Activated gamma-delta T cell (primary cell): ENCODE results near the gene HEBP1.

Source experiments
- DNase-seq: peaks from one replicate; lab custom pipeline; 2025; lab: John Stamatoyannopoulos, UW

Gene HEBP1

DNA sequence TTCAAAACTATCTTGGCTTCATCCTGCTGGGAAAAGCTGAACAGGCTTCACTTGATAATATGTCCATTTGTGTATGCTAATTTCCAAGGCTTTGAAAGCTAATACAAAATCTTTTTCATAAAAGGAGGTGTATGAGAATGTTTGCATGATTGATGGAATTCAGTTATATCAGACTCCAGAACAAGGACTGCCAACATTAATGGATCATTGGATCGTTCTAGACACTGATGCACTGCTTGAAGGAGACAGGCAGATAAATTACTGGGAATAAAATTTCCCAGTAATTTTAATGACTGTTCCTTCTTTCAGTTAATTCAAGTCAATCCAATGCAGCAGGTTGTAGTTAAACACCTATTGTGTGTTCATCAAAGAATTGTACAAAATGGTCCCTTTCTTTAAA lies 48.6 kb downstream of the HEBP1 start:
- DNase-seq = no peak

DNA sequence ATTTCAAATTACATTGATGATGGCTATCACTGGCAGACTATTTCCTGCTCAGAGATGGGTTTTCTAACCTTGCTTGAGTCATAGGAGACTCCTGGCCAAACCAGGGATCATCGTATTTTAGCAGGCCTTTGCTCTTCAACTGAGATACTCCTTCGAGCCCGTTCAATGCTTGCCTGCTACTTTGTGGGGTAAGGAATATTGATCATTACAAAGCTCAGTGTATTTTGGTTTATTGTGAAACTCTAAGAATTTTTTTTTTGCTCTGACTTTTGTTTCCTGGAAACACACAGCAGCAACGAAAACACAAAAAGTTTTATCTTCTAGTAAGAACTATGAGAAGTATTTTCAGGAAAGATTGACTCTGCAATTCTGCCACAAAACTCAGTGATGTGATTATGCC lies 52.2 kb downstream of the HEBP1 start:
- no peak for DNase-seq

DNA sequence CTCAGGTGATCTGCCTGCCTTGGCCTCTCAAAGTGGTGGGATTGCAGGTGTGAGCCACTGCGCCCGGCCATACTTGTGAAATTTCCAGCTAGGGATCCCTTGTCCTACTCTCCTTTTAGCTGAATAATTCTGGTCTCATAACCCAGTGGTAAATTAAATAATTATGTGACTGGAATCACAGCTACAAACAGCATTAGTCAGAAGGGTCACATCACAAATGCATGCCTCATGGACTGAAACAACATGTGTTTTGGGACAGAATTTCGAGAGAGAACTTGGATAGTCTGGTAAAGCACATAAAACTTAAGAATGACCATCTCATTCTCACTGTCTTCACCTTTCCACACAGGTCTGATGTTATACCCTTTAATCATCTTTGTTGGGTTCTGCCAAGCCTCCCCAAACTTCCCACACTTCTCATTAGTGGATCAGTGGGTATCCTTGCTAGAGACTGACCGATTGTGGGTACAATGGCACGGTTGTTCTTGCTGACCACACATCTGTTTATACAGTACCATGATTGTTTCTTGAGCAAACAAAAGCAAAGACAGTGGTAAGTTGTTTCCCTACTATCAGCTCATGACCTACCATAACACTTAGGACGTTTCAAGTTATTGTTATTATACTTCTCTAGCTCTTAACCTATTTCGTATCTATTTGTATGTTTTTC lies 53.2 kb downstream of the HEBP1 start:
- DNase-seq = no peak

DNA sequence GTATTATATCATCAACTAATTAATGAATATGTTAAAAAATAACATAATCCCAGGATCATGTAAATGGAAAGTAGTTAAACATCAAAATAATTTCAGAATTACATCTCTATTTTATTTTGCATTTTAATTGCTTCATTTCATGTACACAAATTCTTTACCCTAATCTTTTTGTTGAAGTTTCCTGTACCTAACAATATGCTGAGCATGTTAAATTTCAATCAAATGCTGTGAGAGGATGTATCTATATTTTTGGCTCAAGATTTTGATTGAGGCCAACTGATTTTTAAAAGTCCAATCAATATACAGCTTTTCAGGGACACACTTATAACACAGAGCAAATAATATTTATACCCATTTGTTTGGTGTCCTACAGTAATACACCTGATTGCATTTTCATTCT lies 54.5 kb downstream of the HEBP1 start:
- no peak for DNase-seq

DNA sequence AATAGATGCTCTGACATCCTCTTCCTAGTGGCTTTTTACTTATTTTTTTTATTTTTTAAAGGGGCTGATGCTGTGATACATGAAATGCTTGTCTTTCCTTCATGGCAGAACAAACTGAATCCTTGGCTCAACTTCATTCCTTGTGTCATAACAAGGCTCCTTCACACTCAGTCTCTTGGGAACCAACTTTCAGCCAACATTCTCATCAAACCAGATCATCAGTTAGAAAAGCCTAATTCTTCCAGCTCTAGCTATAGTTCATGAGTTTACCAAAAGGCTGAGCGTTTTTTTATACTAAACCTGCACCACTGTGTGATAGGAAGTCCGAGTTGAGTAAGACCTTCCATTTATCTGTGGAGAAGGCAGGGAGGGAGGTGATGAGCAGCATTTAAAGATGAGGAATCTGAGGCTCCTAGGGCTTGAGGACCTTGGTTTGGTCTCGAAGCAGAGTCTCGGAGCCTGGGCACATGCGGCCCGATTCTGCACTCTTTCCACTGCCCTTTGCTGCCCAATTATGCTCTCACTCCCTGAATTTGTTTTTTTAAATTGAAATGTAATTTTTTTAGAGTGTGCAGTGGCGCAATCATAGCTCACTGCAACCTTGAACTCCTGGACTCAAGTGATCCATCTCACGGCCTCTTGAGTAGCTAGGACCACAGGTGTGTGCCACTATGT lies 56.3 kb downstream of the HEBP1 start:
- DNase-seq = no peak

DNA sequence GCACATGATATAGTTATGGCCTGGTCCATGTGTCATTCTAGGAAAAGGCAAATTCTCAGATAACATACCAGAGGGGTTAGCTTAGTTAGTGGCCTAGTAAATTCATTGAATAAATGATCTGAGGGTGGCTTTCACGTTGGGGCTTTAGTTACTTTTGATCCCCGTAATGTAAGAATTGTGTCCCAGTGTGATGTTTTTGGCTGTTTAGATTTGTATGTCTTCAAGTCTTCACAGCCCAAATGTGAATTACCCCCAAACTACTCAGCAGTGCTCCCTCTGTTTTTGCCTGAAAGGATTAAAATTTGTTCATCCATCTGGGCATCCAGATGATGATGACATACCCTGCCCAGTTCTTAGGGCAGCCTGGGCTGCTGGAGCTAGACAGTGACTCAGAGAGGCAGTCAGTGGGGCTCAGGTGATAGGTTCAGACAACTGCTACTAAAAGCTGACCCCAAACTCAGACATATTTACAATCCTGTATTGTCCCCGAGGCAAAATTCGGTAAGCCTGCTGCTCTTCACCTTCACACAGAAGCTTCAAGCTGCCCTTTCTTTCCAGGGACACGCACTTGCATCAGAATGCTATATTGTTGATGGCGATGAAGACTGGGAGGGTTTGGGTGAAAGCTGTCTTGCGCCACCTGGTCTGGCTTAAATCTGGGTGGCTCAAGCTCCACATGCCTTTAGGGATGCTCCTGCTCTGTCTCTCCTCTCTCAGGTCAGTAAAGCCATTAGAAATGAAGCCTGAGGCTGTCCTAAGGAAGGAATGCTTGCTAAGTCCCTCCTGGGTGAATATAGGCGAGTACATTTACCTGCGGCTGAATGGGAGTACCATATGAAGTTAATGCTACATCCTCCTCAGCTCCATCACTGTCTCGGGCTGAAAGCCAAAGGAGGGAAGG lies 58.4 kb downstream of the HEBP1 start:
- no peak for DNase-seq

DNA sequence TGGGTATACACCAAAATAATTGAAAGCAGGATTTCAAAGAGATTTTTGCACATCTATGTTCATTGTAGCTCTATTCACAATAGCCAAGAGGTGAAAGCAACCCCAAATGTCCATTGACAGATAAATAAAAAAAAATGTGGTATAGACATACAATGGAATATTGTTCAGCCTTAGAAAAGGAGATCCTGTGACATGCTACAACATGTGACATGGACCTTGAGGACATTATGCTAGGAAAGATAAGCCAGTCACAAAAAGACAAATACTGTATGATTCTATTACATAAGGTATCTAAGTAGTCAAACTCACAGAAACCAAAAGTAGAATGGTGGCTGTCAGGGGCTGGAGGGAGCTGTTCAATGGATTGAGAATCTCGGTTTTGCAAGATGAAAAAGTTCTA lies 60.2 kb downstream of the HEBP1 start:
- DNase-seq = no peak

DNA sequence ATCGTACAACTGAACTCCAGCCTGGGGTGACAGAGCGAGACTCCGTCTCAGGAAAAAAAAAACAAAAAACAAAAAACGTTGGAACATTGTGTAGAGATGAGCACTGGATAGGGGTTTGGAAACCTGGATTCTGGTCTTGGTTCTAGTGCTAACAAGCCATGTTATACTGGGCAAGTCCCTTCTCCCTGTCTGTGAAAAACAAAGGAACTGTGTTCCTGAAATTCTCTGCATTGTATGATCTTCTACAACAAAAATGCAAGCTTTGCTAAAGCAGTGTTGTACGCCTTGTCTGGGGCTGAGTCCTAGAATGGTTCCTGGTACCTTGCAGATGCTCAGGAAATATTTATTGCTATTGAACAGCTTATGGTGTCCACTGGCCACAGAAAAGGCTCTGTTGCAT lies 61.5 kb downstream of the HEBP1 start:
- no peak for DNase-seq

DNA sequence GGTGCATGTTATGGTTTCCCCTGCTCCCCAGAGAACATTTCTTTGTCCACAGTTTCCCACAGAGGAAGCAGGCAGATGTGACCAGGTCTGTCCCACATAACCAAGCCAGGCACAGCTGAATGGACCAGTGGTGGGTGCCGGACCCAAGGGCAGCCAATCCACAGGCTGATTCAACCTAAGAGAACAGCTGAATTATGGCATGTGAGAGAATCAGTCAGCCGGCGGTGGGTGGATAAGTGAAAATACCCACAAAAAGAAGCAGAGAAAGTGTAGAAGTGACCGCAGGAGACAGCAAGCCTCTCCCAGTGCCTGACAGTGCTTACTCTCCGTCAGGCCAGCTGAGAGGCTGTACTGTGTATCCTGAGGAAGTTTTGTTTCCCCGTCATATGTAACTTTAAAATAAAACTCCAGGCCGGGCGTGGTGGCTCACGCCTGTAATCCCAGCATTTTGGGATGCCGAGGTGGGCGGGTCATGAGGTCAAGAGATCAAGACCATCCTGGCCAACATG lies 63.0 kb downstream of the HEBP1 start:
- no peak for DNase-seq

DNA sequence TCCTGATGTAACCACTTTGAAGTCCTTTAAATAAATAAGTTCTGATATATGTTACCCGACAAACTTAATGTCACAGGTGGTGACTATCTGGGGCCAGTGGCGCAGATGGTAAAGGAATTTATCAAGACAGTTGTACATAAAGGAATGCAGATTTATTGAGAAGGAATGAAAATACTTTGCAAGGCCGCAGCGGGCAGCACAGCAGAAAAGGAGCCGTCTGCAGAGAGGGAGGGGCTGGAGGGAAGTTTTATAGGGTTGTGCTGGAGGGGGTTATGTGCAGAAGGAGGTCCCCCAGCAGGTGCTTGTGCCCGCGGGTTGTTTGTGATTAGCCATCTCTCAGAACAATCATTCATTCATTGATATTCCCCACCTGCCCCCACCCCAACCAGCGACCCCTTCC lies 65.5 kb downstream of the HEBP1 start:
- DNase-seq = no peak

DNA sequence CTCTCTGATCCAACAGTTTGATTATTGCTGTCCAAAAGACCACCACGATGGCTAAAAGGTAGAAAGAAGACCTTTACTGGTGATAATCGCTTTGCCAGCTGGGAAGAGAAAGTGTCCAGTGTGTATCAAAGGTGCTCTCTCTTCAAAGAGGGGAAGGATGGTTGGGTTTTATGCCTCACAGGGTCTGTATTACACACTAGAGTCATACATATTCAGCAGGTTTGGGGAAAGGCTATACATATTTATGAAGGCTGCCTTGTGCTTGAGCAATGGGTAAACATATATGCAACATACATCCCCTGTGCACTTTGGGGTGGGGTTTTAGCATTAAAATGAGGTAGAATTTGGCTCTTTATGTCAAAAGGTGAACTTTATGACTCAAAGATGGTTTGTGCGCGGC lies 66.3 kb downstream of the HEBP1 start:
- DNase-seq = no peak

DNA sequence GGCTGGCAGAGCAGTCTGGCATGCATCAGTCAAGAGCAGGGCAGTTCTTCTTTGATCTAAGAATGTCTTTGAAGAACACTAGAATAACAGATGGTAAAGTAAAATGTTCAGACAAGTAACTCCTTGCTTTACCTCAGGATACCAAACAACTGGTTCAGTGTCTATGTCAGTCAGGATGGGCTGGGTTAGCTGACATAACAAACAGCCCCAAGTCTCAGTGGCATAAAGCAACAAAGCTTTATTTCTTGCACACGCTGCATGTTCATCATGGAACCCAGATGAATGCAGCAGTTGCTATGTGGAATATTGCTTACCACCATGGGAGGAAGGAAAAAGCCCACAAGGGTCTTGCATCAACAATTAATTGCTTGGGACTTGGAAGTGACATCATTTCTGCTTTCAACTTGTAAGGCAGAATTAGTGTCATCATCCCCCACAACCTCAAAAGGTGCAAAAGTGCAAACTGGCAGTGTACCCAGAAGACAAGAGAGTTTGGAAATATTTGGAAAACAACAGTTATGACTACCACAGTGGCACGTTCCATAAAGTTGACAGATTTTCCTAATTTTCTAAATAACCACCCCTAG lies 69.3 kb downstream of the HEBP1 start:
- DNase-seq = no peak

DNA sequence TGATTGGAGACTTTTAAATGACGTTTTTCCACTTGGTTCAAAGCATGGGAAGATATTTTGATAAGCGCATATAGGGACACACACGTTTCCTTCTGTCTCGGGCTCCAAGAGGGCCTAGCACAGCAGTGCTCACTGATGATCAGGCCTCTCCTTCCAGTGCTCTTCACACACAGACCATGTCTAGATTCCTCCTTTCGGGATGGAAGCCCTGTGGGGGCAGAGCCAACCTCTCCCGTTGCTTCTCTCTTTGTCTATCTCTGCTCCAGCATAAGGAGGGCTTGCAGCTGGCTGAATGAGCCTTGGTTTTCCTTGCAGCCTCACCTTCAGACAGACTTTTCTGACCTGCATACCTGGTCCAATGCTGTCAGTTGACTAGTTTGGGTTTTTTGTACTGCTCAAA lies 70.4 kb downstream of the HEBP1 start:
- DNase-seq = no peak

DNA sequence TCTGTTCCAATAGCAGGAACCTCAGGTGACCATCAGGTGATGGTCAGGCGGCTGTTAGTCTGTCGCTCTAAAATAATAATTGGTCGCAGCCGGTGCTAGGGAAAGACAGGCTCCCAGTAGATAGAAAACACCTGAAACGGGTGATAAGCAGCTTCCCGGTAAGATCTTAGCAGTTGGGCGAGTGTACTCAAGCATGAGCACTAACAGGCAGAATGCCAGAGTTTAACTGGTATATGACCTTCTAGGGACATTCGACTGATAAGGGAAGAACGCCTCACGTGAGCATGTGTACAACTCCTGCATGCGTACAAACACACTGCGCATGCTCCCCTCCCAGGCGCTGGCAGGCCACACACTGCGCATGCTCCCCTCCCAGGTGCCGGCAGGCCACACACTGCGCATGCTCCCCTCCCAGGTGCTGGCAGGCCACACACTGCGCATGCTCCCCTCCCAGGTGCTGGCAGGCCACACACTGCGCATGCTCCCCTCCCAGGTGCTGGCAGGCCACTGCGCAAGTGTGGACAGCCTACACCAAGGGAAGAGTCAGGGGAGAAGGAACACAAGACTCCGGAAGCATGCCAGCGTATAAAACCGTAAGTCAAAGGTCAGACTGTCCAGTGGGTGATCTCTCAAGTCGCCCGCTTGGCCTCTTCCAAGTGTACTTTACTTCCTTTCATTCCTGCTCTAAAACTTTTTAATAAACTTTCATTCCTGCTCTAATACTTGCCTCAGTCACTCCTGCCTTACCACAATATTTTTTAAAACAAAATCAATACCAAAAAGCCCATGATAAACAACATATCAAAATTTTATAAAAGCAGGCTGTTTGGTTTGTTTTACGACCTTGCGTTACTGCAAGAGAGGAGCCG lies 72.6 kb downstream of the HEBP1 start:
- no peak for DNase-seq

DNA sequence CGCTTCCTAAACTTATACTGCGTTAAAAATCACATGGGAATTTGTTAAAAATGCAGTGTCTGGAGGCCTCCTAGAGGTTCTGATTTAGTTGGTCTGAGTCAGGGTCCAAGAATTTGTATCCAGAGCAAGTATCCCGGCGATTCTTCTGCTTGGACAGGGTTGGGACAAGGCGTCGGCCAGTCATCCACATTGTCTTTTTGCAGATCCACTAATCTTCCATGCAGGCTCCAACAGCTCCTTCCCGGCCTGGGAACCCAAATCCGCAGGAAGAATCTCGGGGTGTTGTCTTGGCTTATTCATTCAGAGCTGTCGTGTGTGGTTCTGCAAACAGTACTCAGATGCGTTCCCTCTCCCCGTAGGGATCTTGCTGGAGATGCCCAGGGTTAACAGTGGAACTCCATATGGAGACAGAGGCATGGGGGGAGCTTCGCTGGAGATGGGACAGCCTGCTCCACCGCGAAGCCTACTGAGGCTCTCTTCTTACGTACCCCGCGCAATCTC lies 73.4 kb downstream of the HEBP1 start:
- DNase-seq = no peak

DNA sequence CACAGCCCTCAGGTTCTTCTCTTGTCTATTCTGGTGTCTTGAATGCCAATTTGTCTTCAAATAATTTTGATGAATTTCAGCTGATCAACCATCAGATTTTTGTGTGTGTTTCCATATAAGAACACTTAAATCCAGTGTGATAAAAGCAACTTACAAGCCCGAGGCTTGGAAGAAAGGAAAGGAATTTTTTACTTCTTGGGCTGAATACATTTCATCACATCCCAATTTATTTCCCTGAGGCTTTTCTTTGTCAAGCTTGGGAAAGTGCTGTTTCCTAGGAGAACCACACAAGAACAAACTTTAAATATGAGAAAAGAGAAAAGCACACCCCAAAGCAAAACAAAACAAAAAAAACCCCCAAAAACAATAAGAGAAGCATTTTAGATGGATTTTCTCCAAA lies 74.7 kb downstream of the HEBP1 start:
- no peak for DNase-seq
